Activated naive CD4-positive, alpha-beta T cell treated with anti-CD3 and anti-CD28 coated beads, Interleukin-2, amount 50 U/mL, for 72 hours (primary cell): ENCODE results near the gene CALN1. TPM values are rescaled to one million over a fixed set of nuclear protein-coding genes. Genes with fewer than 3 reads are reported as not detected.

Experiments used
- ATAC-seq, 2 donors: fragments of 150-1000 bp; cut with Tn5 transposase; 2 replicates each; pipeline ENCODE4 v1.10.0; 2021; ENCODE audit warnings: mild to moderate bottlenecking in 2 of 2, moderate library complexity in 2 of 2
- DNase-seq, 2 donors: peaks; one replicate each; pipeline ENCODE4 v3.0.0; 2021 to 2022; ENCODE audit warnings: low spot score in 2 of 2
- H3K27ac Mint-ChIP-seq, 2 donors: one replicate each; pipeline ENCODE4 v1.8.0; 2022; ENCODE audit warnings: mild to moderate bottlenecking in 2 of 2, mixed read lengths in 2 of 2
- H3K36me3 Mint-ChIP-seq, 2 donors: one replicate each; pipeline ENCODE4 v1.8.0; 2022; ENCODE audit warnings: mixed read lengths in 2 of 2
- H3K9me3 Mint-ChIP-seq, 2 donors: one replicate each; pipeline ENCODE4 v1.8.0; 2022; ENCODE audit warnings: mixed read lengths in 2 of 2
- total RNA-seq, 2 donors: library from RNA; stranded (reverse); gene quantifications; one replicate each; pipeline ENCODE4 v1.2.3, GENCODE V29; 2022

Gene CALN1
- total RNA-seq, 2 donors from 2014 or later: not detected

GRCh38 chr7:72309476-72309875 is 102.7 kb downstream of the CALN1 start:
- no peak for DNase-seq
- H3K36me3 Mint-ChIP-seq: no peaks in the 10 kb centered on the region

GRCh38 chr7:72308986-72309385 is 103.2 kb downstream of the CALN1 start:
- DNase-seq: no peak
- Mint-ChIP-seq H3K36me3 (no peaks in the 10 kb centered on the region), H3K9me3 (peaks cover under 1 to 8% of the 10 kb centered on the region in 2 donors), H3K27ac (no peak overlapping the region)
- ATAC-seq: no peak

More at GRCh38 chr7:72309476-72309875, 102.7 kb downstream of the CALN1 start:
- Mint-ChIP-seq H3K9me3 (peaks cover 0 to 8% of the 10 kb centered on the region in 2 donors), H3K27ac (no peak overlapping the region)
- ATAC-seq: no peak

GRCh38 chr7:72307566-72307965 is 104.6 kb downstream of the CALN1 start:
- DNase-seq (no peak), ATAC-seq (no peak)
- H3K9me3 Mint-ChIP-seq: peaks cover 4 to 8% of the 10 kb centered on the region in 2 donors
- H3K27ac Mint-ChIP-seq: no peak overlapping the region
- no peaks in the 10 kb centered on the region for H3K36me3 Mint-ChIP-seq

GRCh38 chr7:72298912-72299311 is 113.2 kb downstream of the CALN1 start:
- Mint-ChIP-seq H3K36me3 (no peaks in the 10 kb centered on the region), H3K9me3 (peaks cover 3 to 5% of the 10 kb centered on the region in 2 donors), H3K27ac (no peak overlapping the region)
- DNase-seq (no peak), ATAC-seq (no peak)

- no peak overlapping the region for H3K27ac Mint-ChIP-seq
- DNase-seq: no peak
- no peak for ATAC-seq
- no peaks in the 10 kb centered on the region for H3K36me3 Mint-ChIP-seq
- H3K9me3 Mint-ChIP-seq: peaks cover 0 to 5% of the 10 kb centered on the region in 2 donors
Measured at GRCh38 chr7:72298091-72298490, 114.0 kb downstream of the CALN1 start.

- Mint-ChIP-seq H3K9me3 (peaks cover 3 to 9% of the 10 kb centered on the region in 2 donors), H3K36me3 (no peaks in the 10 kb centered on the region), H3K27ac (no peak overlapping the region)
- no peak for DNase-seq
- no peak for ATAC-seq
Measured at GRCh38 chr7:72297636-72298035, 114.5 kb downstream of the CALN1 start.

GRCh38 chr7:72292794-72293193 is 119.3 kb downstream of the CALN1 start:
- H3K27ac Mint-ChIP-seq: no peak overlapping the region
- H3K36me3 Mint-ChIP-seq: no peaks in the 10 kb centered on the region
- no peak for ATAC-seq
- H3K9me3 Mint-ChIP-seq: peaks cover 4 to 6% of the 10 kb centered on the region in 2 donors
- no peak for DNase-seq

GRCh38 chr7:72292118-72292517 is 120.0 kb downstream of the CALN1 start:
- H3K9me3 Mint-ChIP-seq: peaks cover 6% of the 10 kb centered on the region in 2 donors
- no peaks in the 10 kb centered on the region for H3K36me3 Mint-ChIP-seq
- no peak for ATAC-seq
- DNase-seq: no peak
- H3K27ac Mint-ChIP-seq: no peak overlapping the region

- no peaks in the 10 kb centered on the region for H3K36me3 Mint-ChIP-seq
- peaks cover 3 to 9% of the 10 kb centered on the region in 2 donors for H3K9me3 Mint-ChIP-seq
- ATAC-seq: no peak
- H3K27ac Mint-ChIP-seq: no peak overlapping the region
- no peak for DNase-seq
Measured at GRCh38 chr7:72286519-72286918, 125.6 kb downstream of the CALN1 start.

- peaks cover 0 to 6% of the 10 kb centered on the region in 2 donors for H3K36me3 Mint-ChIP-seq
- DNase-seq: no peak
- H3K9me3 Mint-ChIP-seq: peaks cover 4 to 24% of the 10 kb centered on the region in 2 donors
- no peak overlapping the region for H3K27ac Mint-ChIP-seq
- ATAC-seq: no peak
Measured at GRCh38 chr7:72283309-72283708, 128.8 kb downstream of the CALN1 start.

- Mint-ChIP-seq H3K27ac (no peak overlapping the region), H3K36me3 (peaks cover 0 to 6% of the 10 kb centered on the region in 2 donors), H3K9me3 (peaks cover 8 to 35% of the 10 kb centered on the region in 2 donors)
- DNase-seq (no peak), ATAC-seq (no peak)
Measured at GRCh38 chr7:72281308-72281707, 130.8 kb downstream of the CALN1 start.

GRCh38 chr7:72279203-72279602 is 132.9 kb downstream of the CALN1 start:
- DNase-seq (no peak), ATAC-seq (no peak)
- peaks cover 0 to 6% of the 10 kb centered on the region in 2 donors for H3K36me3 Mint-ChIP-seq
- H3K27ac Mint-ChIP-seq: no peak overlapping the region
- H3K9me3 Mint-ChIP-seq: peaks cover 14 to 45% of the 10 kb centered on the region in 2 donors

- H3K9me3 Mint-ChIP-seq: peaks cover 14 to 43% of the 10 kb centered on the region in 2 donors
- no peak overlapping the region for H3K27ac Mint-ChIP-seq
- DNase-seq (no peak), ATAC-seq (no peak)
- H3K36me3 Mint-ChIP-seq: peaks cover 0 to 6% of the 10 kb centered on the region in 2 donors
Measured at GRCh38 chr7:72278550-72278949, 133.6 kb downstream of the CALN1 start.

GRCh38 chr7:72275382-72276070 is 136.6 kb downstream of the CALN1 start:
- DNase-seq: no peak
- H3K36me3 Mint-ChIP-seq: peaks cover 0 to 6% of the 10 kb centered on the region in 2 donors
- no peak overlapping the region for H3K27ac Mint-ChIP-seq
- H3K9me3 Mint-ChIP-seq: peaks cover 14 to 38% of the 10 kb centered on the region in 2 donors
- ATAC-seq: no peak

- peaks cover 21 to 33% of the 10 kb centered on the region in 2 donors for H3K9me3 Mint-ChIP-seq
- DNase-seq (no peak), ATAC-seq (no peak)
- no peaks in the 10 kb centered on the region for H3K36me3 Mint-ChIP-seq
- no peak overlapping the region for H3K27ac Mint-ChIP-seq
Measured at GRCh38 chr7:72272479-72272878, 139.7 kb downstream of the CALN1 start.

GRCh38 chr7:72268796-72269195 is 143.3 kb downstream of the CALN1 start:
- DNase-seq: no peak
- Mint-ChIP-seq H3K27ac (no peak overlapping the region), H3K36me3 (no peaks in the 10 kb centered on the region), H3K9me3 (peaks cover 16 to 21% of the 10 kb centered on the region in 2 donors)
- no peak for ATAC-seq

- DNase-seq (no peak), ATAC-seq (no peak)
- Mint-ChIP-seq H3K9me3 (peaks cover 19 to 21% of the 10 kb centered on the region in 2 donors), H3K27ac (no peak overlapping the region), H3K36me3 (no peaks in the 10 kb centered on the region)
Measured at GRCh38 chr7:72268090-72268489, 144.0 kb downstream of the CALN1 start.

- H3K36me3 Mint-ChIP-seq: no peaks in the 10 kb centered on the region
- DNase-seq: no peak
- no peak overlapping the region for H3K27ac Mint-ChIP-seq
- ATAC-seq: no peak
- H3K9me3 Mint-ChIP-seq: peaks cover 17 to 19% of the 10 kb centered on the region in 2 donors
Measured at GRCh38 chr7:72267291-72267800, 144.8 kb downstream of the CALN1 start.
